Large intestine (tissue), 3 donors: Measurements from ENCODE around the gene RNASE4. TPM values are rescaled to one million over a fixed set of nuclear protein-coding genes. Genes with fewer than 3 reads are reported as not detected.

Experiments used
- DNase-seq, 2 donors: peaks; one replicate each; pipeline versions ENCODE4 v3.0.0 to v3.0.0-alpha.2; 2013
- H3K27ac ChIP-seq: one replicate; pipeline ENCODE4 v1.5.1; 2013; ENCODE audit warnings: low read length
- H3K27me3 ChIP-seq: 2 replicates; pipeline ENCODE4 v1.6.1; 2013; ENCODE audit warnings: low read length; ENCODE audit not compliant: control insufficient read depth, insufficient read depth
- H3K36me3 ChIP-seq: 2 replicates; pipeline ENCODE4 v1.6.1; 2013; ENCODE audit warnings: low read length; ENCODE audit not compliant: control insufficient read depth, insufficient read depth
- H3K4me1 ChIP-seq: one replicate; pipeline ENCODE4 v1.6.1; 2013; ENCODE audit warnings: low read length; ENCODE audit not compliant: control insufficient read depth, insufficient read depth
- H3K4me3 ChIP-seq: one replicate; pipeline ENCODE4 v1.5.1; 2013; ENCODE audit warnings: low read length
- H3K9me3 ChIP-seq: one replicate; pipeline ENCODE4 v1.6.1; 2013; ENCODE audit warnings: mild to moderate bottlenecking, low read depth, low read length, moderate library complexity; ENCODE audit not compliant: control insufficient read depth
- WGBS: methylation state at CpG from one replicate; pipeline ENCODE4 v1.1.5; 2013; ENCODE audit warnings: low lambda C conversion rate; ENCODE audit not compliant: insufficient coverage; 5-methylcytosine and 5-hydroxymethylcytosine counted together
- polyA plus RNA-seq: library from polyadenylated mRNA; unstranded; fragments of 120-200 nt; gene quantifications from one replicate; pipeline ENCODE4 v1.2.1, GENCODE V29; 2013

Gene RNASE4
- polyA plus RNA-seq, 1 donor = 37.1 TPM

GRCh38 chr14:20743556-20743955 lies 59.2 kb downstream of the RNASE4 start:
- WGBS = 80% methylated on average over 1 of the region's 2 CpGs
- H3K9me3 ChIP-seq = no peaks in the 10 kb centered on the region
- no peaks in the 10 kb centered on the region for H3K27me3 ChIP-seq
- H3K4me3 ChIP-seq = no peak overlapping the region
- no peak for DNase-seq
- H3K36me3 ChIP-seq = no peaks in the 10 kb centered on the region
- no peak overlapping the region for H3K27ac ChIP-seq
- no peaks in the 10 kb centered on the region for H3K4me1 ChIP-seq

DNA sequence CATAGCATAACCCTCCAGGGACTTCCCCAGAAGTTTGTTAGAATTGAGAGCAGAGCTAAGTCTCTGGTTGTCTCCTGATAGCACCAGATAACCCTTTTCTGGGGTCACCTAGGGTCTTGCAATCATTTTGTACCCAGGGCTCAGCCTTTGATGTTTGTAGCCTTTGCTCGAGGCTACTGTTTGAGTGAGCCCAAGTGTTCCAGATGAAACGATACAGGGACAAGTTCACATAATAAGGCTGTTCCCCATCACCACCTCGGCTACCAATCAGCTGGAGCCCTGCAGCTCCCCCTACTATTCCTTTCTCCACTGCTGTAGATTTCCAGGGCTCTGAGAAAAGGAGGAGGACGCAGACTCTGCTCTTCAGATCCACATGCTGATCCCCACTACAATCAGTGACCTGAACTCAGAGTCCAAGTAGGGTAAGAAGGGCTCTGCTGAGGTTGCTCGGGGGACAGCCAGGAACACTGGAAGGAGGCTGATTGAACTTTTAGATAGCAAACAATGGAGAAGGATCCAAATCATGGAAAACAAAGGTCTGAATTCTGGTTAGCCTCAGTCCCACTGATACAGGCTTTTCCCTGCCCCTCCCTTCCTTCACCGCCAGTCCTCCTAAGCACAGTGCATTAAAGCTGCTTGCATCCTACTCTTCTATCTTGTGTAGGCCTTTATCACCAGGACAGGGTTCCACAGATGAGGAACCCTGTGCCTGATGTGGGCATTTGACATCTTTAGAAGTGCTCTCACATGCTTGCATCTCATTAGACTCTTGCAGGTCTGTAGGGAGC lies 61.4 kb downstream of the RNASE4 start, which contains the start of gene EDDM3A:
EDDM3A (plus strand) TSS at position 317 of the 788 bp plus-strand sequence. CDS start 1,694 bp downstream, outside the sequence.
- DNase-seq = no peak
- Histone ChIP-seq H3K4me1 (no peaks in the 10 kb centered on the region), H3K27ac (no peak within 1 kb of the TSS), H3K9me3 (no peaks in the 10 kb centered on the region), H3K4me3 (no peak within 1 kb of the TSS), H3K36me3 (no peaks in the 10 kb centered on the region), H3K27me3 (no peaks in the 10 kb centered on the region)
- WGBS = no CpG with 5 or more reads among the region's 6 CpGs

DNA sequence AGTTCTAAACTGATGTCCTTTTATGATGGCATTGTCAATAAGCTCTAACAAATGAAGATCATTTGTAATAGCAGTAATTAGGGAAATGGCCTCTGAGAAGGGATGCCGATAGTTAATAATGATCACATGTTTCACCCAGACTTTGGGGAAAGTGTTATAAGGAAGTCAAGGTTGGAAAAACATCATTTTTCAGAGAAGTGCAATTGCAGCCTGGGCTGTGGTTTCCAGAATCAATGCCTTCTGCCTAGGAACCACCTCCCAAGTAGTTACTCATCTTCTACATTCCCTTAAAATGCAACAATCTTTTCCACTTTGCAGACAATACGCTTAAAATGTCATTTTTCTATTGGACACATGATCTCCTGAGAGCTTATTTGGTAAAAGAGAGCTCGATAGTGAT lies 62.2 kb downstream of the RNASE4 start:
- no peak overlapping the region for H3K4me3 ChIP-seq
- no peaks in the 10 kb centered on the region for H3K4me1 ChIP-seq
- no peaks in the 10 kb centered on the region for H3K27me3 ChIP-seq
- H3K9me3 ChIP-seq = no peaks in the 10 kb centered on the region
- no peaks in the 10 kb centered on the region for H3K36me3 ChIP-seq
- DNase-seq = no peak
- no peak overlapping the region for H3K27ac ChIP-seq
- WGBS = 100% methylated on average over 1 of the region's 3 CpGs

GRCh38 chr14:20748439-20748838 lies 64.1 kb downstream of the RNASE4 start:
- no peak overlapping the region for H3K27ac ChIP-seq
- no peaks in the 10 kb centered on the region for H3K4me1 ChIP-seq
- H3K4me3 ChIP-seq = no peak overlapping the region
- no peak for DNase-seq
- no peaks in the 10 kb centered on the region for H3K36me3 ChIP-seq
- no peaks in the 10 kb centered on the region for H3K9me3 ChIP-seq
- WGBS = 53% methylated on average over 2 of the region's 2 CpGs
- H3K27me3 ChIP-seq = no peaks in the 10 kb centered on the region

DNA sequence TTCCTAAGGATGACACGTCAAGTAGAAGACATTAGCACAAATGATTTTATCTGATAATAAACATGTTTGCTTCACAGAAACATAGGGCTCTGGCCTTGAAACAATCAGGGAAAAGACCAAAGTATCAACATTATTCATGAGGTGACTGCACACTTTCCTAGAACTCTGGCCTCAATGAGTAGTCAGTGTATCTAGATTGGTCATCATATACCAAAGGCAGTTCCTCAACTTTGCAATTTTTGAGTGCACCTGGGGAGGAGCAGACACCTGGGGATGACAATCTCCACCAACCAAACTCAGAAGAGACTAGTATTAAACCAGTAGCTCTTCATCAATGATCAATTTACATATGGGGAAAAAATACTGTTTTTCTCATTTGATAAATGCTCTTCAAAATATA lies 65.8 kb downstream of the RNASE4 start:
- Histone ChIP-seq H3K4me1 (no peaks in the 10 kb centered on the region), H3K4me3 (no peak overlapping the region), H3K9me3 (no peaks in the 10 kb centered on the region), H3K36me3 (no peaks in the 10 kb centered on the region), H3K27me3 (no peaks in the 10 kb centered on the region), H3K27ac (no peak overlapping the region)
- DNase-seq = peak in 1 of 2 donors; percentile 30
- WGBS = no CpG with 5 or more reads among the region's 1 CpG

Other genes starting within 250 kb of the RNASE4 start
- gene KLHL33, start 248.4 kb upstream of the RNASE4 start, polyA plus RNA-seq = 0.64 TPM
- gene OSGEP, start 229.7 kb upstream of the RNASE4 start, polyA plus RNA-seq = 63.2 TPM
- gene APEX1, start 229.3 kb upstream of the RNASE4 start, polyA plus RNA-seq = 218 TPM
- 44.0 TPM for gene PIP4P1, start 223.1 kb upstream of the RNASE4 start, polyA plus RNA-seq
- 215 TPM for gene PNP, start 215.2 kb upstream of the RNASE4 start, polyA plus RNA-seq
- gene RNASE10, start 179.0 kb upstream of the RNASE4 start, polyA plus RNA-seq = 1.0 TPM
- not detected for gene RNASE9, start 123.5 kb upstream of the RNASE4 start, polyA plus RNA-seq
- not detected for gene RNASE11, start 96.6 kb upstream of the RNASE4 start, polyA plus RNA-seq
- not detected for gene RNASE12, start 93.2 kb upstream of the RNASE4 start, polyA plus RNA-seq
- gene OR6S1, start 42.9 kb upstream of the RNASE4 start, polyA plus RNA-seq = not detected
- gene ANG, start 4.2 kb downstream of the RNASE4 start, polyA plus RNA-seq = 43.6 TPM
- gene EDDM3A, start 61.3 kb downstream of the RNASE4 start, polyA plus RNA-seq = not detected
- gene EDDM3B, start 83.8 kb downstream of the RNASE4 start, polyA plus RNA-seq = not detected
- gene RNASE6, start 96.7 kb downstream of the RNASE4 start, polyA plus RNA-seq = 15.9 TPM
- 107 TPM for gene RNASE1, start 118.3 kb downstream of the RNASE4 start, polyA plus RNA-seq
- 0.18 TPM for gene RNASE3, start 206.8 kb downstream of the RNASE4 start, polyA plus RNA-seq